Activated CD8-positive, alpha-beta memory T cell treated with anti-CD3 and anti-CD28 coated beads, Interleukin-2, amount 50 U/mL, for 48 hours (primary cell): ENCODE results near the gene C8B.

Source experiments
- DNase-seq: peaks from one replicate; pipeline ENCODE4 v3.0.0-alpha.2; 2020

Gene C8B

GRCh38 chr1:56965916-56966697, at the start of gene C8B:
TSS of gene C8B (minus strand) at chr1:56966015. CDS start at chr1:56965948, 67 bp downstream.
- DNase-seq = no peak

- DNase-seq = no peak
Measured at GRCh38 chr1:57015071-57015470, 49.3 kb upstream of the C8B start.

- DNase-seq = no peak
Measured at GRCh38 chr1:57013522-57013921, 47.7 kb upstream of the C8B start.

GRCh38 chr1:57012315-57012714, 46.5 kb upstream of the C8B start:
- no peak for DNase-seq

- no peak for DNase-seq
Measured at GRCh38 chr1:57010511-57010910, 44.7 kb upstream of the C8B start.

GRCh38 chr1:57007948-57008347, 42.1 kb upstream of the C8B start:
- no peak for DNase-seq

GRCh38 chr1:57007472-57007871, 41.7 kb upstream of the C8B start:
- no peak for DNase-seq

GRCh38 chr1:57003398-57004139, 37.8 kb upstream of the C8B start:
- no peak for DNase-seq

GRCh38 chr1:56995414-56996100, 29.7 kb upstream of the C8B start:
- DNase-seq = no peak

- DNase-seq = no peak
Measured at GRCh38 chr1:56993475-56993874, 27.7 kb upstream of the C8B start.

GRCh38 chr1:56992318-56993125, 26.7 kb upstream of the C8B start:
- no peak for DNase-seq

GRCh38 chr1:56991576-56991975, 25.8 kb upstream of the C8B start:
- no peak for DNase-seq

- DNase-seq = no peak
Measured at GRCh38 chr1:56986397-56986796, 20.6 kb upstream of the C8B start.

- DNase-seq = no peak
Measured at GRCh38 chr1:56985857-56986256, 20.0 kb upstream of the C8B start.

- no peak for DNase-seq
Measured at GRCh38 chr1:56983484-56983883, 17.7 kb upstream of the C8B start.

GRCh38 chr1:56979986-56980755, 14.4 kb upstream of the C8B start:
- DNase-seq = no peak

GRCh38 chr1:56978819-56979218, 13.0 kb upstream of the C8B start:
- no peak for DNase-seq

- DNase-seq = no peak
Measured at GRCh38 chr1:56977910-56978309, 12.1 kb upstream of the C8B start.

- no peak for DNase-seq
Measured at GRCh38 chr1:56975446-56975845, 9.6 kb upstream of the C8B start.

GRCh38 chr1:56973923-56974742, 8.3 kb upstream of the C8B start:
- DNase-seq = no peak

GRCh38 chr1:56972976-56973375, 7.2 kb upstream of the C8B start:
- no peak for DNase-seq
